ENCODE results near the gene WDR91.

GRCh38 chr7:135177028-135177696, 34.2 kb downstream of the WDR91 start:
- no peak for TF ChIP-seq CTCF (IDR thresholded peaks at IDR 0.05; ENCODE audit: insufficient read depth, low read length, poor library complexity, severe bottlenecking)
- no peak for TF ChIP-seq EZH2phosphoT487 (conservative IDR thresholded peaks at IDR 0.05; ENCODE audit: low read length)

All from SU-DHL-6 (cell line).